Suprapubic skin (tissue), 4 donors: ENCODE data around the gene B3GALNT1. TPM values are rescaled to one million over a fixed set of nuclear protein-coding genes. Genes with fewer than 3 reads are reported as not detected.
A peak's percentile ranks its signal among the peaks of the same experiment; 100 is the strongest.

Experiments
- DNase-seq, 2 donors: peaks; one replicate each; pipeline ENCODE4 v3.0.0-alpha.2; 2019; ENCODE audit warnings: low spot score in 2 of 2
- H3K27ac ChIP-seq: fragments of 200-600 bp; sonication (generic); one replicate; pipeline ENCODE4 v1.5.1; 2019
- H3K27me3 ChIP-seq: fragments of 200-600 bp; sonication (generic); one replicate; pipeline ENCODE4 v1.5.1; 2019
- H3K36me3 ChIP-seq: fragments of 200-600 bp; sonication (generic); one replicate; pipeline ENCODE4 v1.5.1; 2019
- H3K4me1 ChIP-seq: fragments of 200-600 bp; sonication (generic); one replicate; pipeline ENCODE4 v1.5.1; 2019
- H3K4me3 ChIP-seq: fragments of 200-600 bp; sonication (generic); one replicate; pipeline ENCODE4 v1.5.1; 2019; ENCODE audit warnings: mild to moderate bottlenecking
- H3K9me3 ChIP-seq: fragments of 200-600 bp; sonication (generic); one replicate; pipeline ENCODE4 v1.5.1; 2019
- EP300 ChIP-seq: sonication (generic); formaldehyde crosslinking; IDR thresholded peaks from one replicate; pipeline ENCODE4 v1.6.1; 2017; ENCODE audit warnings: antibody characterized with exemption
- POLR2A ChIP-seq, 2 donors: fragments of 450-650 bp; IDR thresholded peaks; one replicate each; pipeline ENCODE4 v1.6.1; 2017; ENCODE audit warnings: antibody characterized with exemption in 2 of 2, mild to moderate bottlenecking in 2 of 2, moderate library complexity in 2 of 2
- POLR2AphosphoS5 ChIP-seq, 3 donors: sonication (generic); formaldehyde crosslinking; IDR thresholded peaks; one replicate each; pipeline ENCODE4 v1.6.1; 2017; ENCODE audit warnings: antibody characterized with exemption in 3 of 3
- WGBS: methylation state at CpG from one replicate; pipeline ENCODE4 v1.1.5; 2018; 5-methylcytosine and 5-hydroxymethylcytosine counted together
- total RNA-seq, 4 donors: library from RNA; depleted of rRNA; stranded (reverse); fragments of >200 nt; gene quantifications; one replicate each; pipeline ENCODE4 v1.1.0, GENCODE V29; 2016
- TF ChIP-seq, protein P1 (sequence below), 2 donors: fragments of 200-600 bp in 1 of 2; fragments of 450-650 bp in 1 of 2; sonication (generic) in 1 of 2; IDR thresholded peaks; one replicate each; pipeline ENCODE4 v1.5.1; 2016 to 2019; ENCODE audit warnings: antibody characterized with exemption in 2 of 2, mild to moderate bottlenecking in 1 of 2, moderate library complexity in 1 of 2

Gene B3GALNT1, protein sequence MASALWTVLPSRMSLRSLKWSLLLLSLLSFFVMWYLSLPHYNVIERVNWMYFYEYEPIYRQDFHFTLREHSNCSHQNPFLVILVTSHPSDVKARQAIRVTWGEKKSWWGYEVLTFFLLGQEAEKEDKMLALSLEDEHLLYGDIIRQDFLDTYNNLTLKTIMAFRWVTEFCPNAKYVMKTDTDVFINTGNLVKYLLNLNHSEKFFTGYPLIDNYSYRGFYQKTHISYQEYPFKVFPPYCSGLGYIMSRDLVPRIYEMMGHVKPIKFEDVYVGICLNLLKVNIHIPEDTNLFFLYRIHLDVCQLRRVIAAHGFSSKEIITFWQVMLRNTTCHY
- total RNA-seq, result 1 to 10 TPM; 3.4 to 8.1 (median 6.7) TPM

DNA sequence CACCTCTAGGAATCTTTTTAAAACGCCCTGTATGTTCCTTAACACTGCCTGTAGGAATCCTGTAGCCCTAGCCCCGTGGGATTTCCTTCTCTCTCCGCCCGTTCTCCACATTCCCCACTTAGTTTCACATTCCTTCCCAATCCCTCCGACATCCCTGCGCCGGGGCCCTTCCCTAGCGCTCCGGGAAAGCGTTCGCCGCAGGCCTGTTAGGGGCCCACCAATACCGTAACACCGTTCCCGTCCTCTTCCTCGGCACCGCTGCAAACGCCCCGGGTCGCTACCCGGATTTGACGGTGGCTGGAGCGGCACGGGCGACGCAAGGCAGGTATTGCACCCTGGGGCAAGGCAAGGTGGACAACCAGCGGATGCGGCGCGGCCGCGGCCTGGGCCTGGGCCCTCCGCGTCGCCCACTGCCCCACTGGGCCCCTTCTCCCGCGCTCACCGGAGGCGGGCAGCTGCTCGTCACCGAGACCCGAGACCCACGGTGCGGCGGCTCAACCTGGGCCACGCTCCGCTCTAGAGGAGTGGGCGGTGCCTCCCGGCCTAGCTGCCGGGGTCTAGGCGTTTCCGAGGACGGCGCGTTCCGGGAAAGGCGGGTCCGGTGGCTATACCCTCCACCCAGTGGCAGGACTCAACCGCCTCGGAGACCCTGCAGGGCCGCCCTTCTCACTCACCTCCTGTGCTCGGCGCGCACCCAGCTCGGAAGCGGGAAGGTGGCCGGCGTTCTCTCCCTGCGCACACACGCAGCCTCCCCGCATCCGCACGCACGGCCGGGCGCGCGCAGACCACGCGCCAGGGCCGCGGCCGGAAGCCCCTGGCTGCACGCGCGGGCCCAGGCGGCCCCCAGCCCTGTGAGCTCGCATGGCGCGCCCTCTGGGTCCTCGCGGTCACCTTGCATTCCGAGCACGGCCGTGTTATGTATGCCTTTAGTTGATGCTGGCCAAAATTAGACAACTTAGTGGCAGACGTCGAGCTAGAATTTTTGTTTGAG is at the start of gene B3GALNT1:
TSS of gene B3GALNT1 (minus strand) at position 789 of the 991 bp plus-strand sequence. CDS start 18,595 bp downstream, outside the sequence.
- TF ChIP-seq EP300 (no peak), POLR2AphosphoS5 (IDR thresholded peaks at IDR 0.05) (no peak), POLR2A (IDR thresholded peaks at IDR 0.05) (no peak)
- TF ChIP-seq, protein P1, sequence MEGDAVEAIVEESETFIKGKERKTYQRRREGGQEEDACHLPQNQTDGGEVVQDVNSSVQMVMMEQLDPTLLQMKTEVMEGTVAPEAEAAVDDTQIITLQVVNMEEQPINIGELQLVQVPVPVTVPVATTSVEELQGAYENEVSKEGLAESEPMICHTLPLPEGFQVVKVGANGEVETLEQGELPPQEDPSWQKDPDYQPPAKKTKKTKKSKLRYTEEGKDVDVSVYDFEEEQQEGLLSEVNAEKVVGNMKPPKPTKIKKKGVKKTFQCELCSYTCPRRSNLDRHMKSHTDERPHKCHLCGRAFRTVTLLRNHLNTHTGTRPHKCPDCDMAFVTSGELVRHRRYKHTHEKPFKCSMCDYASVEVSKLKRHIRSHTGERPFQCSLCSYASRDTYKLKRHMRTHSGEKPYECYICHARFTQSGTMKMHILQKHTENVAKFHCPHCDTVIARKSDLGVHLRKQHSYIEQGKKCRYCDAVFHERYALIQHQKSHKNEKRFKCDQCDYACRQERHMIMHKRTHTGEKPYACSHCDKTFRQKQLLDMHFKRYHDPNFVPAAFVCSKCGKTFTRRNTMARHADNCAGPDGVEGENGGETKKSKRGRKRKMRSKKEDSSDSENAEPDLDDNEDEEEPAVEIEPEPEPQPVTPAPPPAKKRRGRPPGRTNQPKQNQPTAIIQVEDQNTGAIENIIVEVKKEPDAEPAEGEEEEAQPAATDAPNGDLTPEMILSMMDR (IDR thresholded peaks at IDR 0.05), result no peak
- peaks cover 13% of the 10 kb centered on the region for H3K4me1 ChIP-seq
- no peaks in the 10 kb centered on the region for H3K9me3 ChIP-seq
- DNase-seq, result peak; percentile 68 to 82
- peak within 1 kb of the TSS; percentile 90 for H3K4me3 ChIP-seq
- H3K27ac ChIP-seq, result peak within 1 kb of the TSS; percentile 80
- 2% methylated on average over 38 of the region's 97 CpGs for WGBS
- peaks cover 5% of the 10 kb centered on the region for H3K36me3 ChIP-seq
- H3K27me3 ChIP-seq, result no peaks in the 10 kb centered on the region

GRCh38 chr3:161153480-161153879 is 48.3 kb upstream of the B3GALNT1 start:
- Histone ChIP-seq H3K36me3 (no peaks in the 10 kb centered on the region), H3K9me3 (no peaks in the 10 kb centered on the region), H3K27me3 (no peaks in the 10 kb centered on the region), H3K4me1 (no peaks in the 10 kb centered on the region), H3K27ac (no peak overlapping the region), H3K4me3 (no peak overlapping the region)
- no peak for DNase-seq
- no peak for TF ChIP-seq POLR2A (IDR thresholded peaks at IDR 0.05)
- no peak for TF ChIP-seq POLR2AphosphoS5 (IDR thresholded peaks at IDR 0.05)
- TF ChIP-seq EP300, result no peak
- TF ChIP-seq, protein P1 (IDR thresholded peaks at IDR 0.05), result no peak
- WGBS, result 82% methylated on average over 3 of the region's 3 CpGs

GRCh38 chr3:161150001-161150525 is 44.9 kb upstream of the B3GALNT1 start:
- H3K9me3 ChIP-seq, result no peaks in the 10 kb centered on the region
- no peak overlapping the region for H3K27ac ChIP-seq
- H3K4me3 ChIP-seq, result no peak overlapping the region
- H3K4me1 ChIP-seq, result no peaks in the 10 kb centered on the region
- no peaks in the 10 kb centered on the region for H3K27me3 ChIP-seq
- TF ChIP-seq EP300 (no peak), POLR2AphosphoS5 (IDR thresholded peaks at IDR 0.05) (no peak), POLR2A (IDR thresholded peaks at IDR 0.05) (no peak)
- TF ChIP-seq, protein P1 (IDR thresholded peaks at IDR 0.05), result no peak
- no peak for DNase-seq
- H3K36me3 ChIP-seq, result no peaks in the 10 kb centered on the region

GRCh38 chr3:161149529-161149928 is 44.4 kb upstream of the B3GALNT1 start:
- Histone ChIP-seq H3K9me3 (no peaks in the 10 kb centered on the region), H3K4me1 (no peaks in the 10 kb centered on the region), H3K36me3 (no peaks in the 10 kb centered on the region), H3K27ac (no peak overlapping the region), H3K27me3 (no peaks in the 10 kb centered on the region), H3K4me3 (no peak overlapping the region)
- TF ChIP-seq EP300, result no peak
- no peak for TF ChIP-seq POLR2AphosphoS5 (IDR thresholded peaks at IDR 0.05)
- TF ChIP-seq POLR2A (IDR thresholded peaks at IDR 0.05), result no peak
- TF ChIP-seq, protein P1 (IDR thresholded peaks at IDR 0.05), result no peak
- no peak for DNase-seq
- WGBS, result 52% methylated on average over 1 of the region's 1 CpG
